IPS DF 4.7 (cell line): ENCODE results near the gene PRR22.
A peak's percentile ranks its signal among the peaks of the same experiment; 100 is the strongest.
"Not testable (repeated sequence)": the region's sequence is repeated elsewhere in the genome, so short reads cannot be mapped to it uniquely, and the experiment has no call there.

Experiments
- DNase-seq: peaks from one replicate; pipeline ENCODE4 v3.0.0-alpha.2; 2013; ENCODE audit warnings: low spot score; ENCODE audit errors: extremely low read depth

The PRR22 gene

DNA sequence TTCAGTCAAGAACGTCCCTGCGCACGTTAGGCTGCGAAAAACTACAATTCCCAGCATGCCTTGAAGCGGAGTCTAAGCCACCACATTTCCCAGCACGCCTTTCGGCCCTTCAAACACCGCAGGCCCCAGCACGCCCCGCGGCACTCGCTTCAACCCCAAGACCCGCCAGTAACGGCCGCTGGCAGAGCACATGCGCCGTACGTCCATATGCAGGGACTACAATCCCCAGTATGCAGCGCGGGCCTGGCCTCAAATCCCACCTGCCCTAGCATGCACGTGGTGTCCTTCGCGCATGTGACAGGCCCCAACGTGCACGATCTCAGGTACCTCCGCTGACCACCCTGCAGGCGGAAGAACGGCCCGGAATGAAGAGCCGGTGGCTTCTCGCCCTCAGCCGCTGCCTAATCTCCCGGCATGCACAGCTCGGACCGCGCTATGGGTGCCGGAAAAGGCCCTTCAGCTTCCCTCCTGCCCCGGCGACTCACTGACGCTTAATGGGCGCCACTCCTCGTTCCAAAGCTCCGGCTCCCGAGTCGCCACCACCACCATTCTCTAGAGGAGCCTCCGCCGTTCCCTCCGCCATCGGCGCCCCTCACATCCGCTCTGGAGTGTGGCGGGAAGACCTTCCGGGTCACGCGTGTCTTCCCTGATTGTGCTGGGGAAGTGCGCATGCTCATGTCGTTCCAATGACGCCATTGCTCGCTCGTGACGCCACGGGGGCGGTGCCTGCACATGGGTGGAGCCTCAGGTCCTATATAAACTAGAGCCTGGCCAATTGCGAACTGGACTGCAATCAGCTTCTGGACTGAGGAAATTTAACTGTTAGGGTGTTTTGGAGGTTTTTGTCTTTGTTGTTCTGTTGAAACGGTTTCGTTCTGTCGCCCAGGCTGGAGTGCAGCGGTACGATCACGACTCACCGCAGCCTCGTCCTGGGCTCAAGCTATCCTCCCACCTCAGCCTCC, 6.3 kb upstream of the PRR22 start, which contains the start of gene DUS3L:
TSS of gene DUS3L (minus strand) at position 605 of the 962 bp plus-strand sequence. CDS start at position 583, 22 bp downstream.
- DNase-seq: peak; percentile 94

- DNase-seq: no peak
Measured at GRCh38 chr19:5789886-5790558, 5.5 kb upstream of the PRR22 start.

- DNase-seq: no peak
Measured at GRCh38 chr19:5789351-5789761, 4.8 kb upstream of the PRR22 start.

DNA sequence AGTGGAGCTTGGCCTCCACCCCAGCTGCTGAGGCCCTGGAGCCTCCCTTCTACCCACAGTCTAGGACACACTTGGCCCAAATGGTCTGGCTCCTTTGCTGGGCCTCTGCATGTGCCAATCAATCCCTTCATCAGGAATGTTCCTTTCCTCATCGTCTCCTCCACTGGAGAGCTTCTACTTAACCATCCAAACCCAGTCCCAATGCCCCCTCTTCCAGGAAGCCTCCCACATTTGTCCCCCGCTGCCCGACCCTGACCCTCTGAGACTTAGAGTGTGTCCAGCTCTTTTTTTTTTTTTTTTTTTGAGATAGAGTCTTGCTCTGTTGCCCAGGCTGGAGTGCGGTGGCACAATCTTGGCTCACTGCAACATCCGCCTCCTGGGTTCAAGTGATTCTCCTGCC, 3.9 kb upstream of the PRR22 start:
- no peak for DNase-seq

DNA sequence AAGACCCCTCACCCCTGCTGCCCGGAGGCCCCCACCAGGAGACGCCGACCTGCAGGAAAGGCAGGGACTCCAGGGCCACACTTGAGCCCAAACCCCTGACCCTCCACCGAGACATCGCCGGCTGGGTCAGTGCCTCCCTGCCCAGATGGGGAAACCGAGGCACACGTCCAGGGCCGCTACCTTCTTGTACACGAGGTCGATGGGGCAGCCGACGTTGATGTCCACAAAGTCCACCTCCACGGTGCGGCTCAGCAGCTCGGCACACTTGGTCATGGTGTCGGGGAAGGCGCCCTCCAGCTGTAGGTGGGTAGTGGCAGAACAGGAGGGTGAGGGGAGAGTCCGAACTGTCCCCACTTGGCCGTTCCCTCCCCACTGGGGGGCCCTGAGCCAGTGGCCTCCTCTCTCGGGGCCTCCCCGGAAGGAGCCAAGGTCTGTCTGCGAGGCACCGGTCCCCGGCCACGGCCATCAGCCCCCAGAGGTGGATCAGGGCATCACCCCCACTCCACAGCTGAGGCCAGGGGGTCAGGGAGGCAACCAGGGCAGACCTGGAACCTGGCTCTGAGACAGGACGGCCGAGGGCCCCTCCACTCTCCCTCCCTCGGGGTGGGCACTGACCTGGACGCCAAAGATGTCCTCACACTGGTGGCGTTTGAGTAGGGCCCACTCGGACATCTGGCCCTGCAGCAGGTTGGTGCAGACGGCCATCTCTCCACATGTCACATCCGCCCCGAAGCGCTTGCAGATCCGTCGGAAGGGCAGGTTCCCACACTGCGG, 3.0 kb upstream of the PRR22 start:
- DNase-seq: no peak

GRCh38 chr19:5786593-5787408, 2.3 kb upstream of the PRR22 start:
- no peak for DNase-seq

- DNase-seq: no peak
Measured at GRCh38 chr19:5785423-5785822, 877 bp upstream of the PRR22 start.

- no peak for DNase-seq
Measured at GRCh38 chr19:5782945-5783919, 1.3 kb downstream of the PRR22 start.

DNA sequence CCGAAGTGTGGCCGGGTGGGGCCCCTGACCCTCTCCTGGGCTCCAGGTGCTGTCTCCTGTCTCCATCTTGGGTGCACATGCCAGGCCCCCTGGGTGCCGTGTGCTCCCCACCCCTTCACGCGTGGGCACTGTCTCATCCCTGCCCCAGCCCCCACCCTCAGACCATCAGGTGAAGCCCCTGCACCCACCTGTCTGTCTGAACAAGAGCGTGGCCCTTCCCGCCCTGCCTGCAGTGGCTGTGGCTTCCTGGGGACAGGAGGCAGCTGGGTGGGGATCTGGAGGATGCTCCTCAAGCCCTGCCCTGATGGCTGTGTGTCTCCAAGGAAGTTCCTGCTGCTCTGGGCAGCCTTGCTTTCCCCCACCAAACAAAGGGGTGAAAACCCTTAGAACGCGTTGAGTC, 2.2 kb downstream of the PRR22 start:
- DNase-seq: no peak

DNA sequence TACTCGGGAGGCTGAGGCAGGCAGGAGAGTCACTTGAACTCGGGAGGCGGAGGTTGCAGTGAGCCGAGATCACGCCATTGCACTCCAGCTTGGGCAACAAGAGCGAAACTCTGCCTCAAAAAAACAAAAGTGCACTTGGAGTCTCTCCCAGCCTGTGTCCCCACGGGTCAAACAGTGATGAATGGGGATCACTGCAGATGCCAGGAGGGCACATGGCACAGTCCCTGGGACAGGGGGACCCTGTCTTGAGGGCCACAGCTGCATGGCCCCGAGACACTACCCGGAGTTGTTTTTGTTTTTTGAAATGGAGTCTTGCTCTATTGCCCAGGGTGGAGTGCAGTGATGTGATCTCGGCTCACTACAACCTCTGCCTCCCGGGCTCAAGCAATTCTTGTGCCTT, 3.6 kb downstream of the PRR22 start:
- DNase-seq: not testable (repeated sequence)

DNA sequence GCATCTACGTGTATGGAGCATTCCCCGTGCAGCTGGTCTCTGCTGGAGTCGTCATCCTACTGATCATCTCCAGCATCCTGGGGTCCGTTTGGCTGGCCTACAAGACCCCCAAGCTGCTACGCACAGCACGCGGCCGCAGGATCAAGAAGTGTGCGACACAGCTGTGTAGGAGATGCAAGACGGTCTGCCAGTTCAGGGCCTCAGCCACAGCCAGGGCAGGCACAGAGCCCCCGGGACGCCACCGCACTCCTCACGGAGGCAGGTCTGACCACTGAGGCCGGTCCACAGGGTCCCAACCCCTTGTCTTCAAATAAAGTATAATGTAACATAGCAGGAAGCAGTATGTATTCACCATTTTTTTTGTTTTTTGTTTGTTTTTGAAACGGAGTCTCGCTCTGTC, 6.1 kb downstream of the PRR22 start:
- DNase-seq: no peak

- no peak for DNase-seq
Measured at GRCh38 chr19:5775668-5776309, 8.8 kb downstream of the PRR22 start.

- no peak for DNase-seq
Measured at GRCh38 chr19:5774921-5775320, 9.6 kb downstream of the PRR22 start.

GRCh38 chr19:5773276-5773675, 11.3 kb downstream of the PRR22 start:
- DNase-seq: no peak

DNA sequence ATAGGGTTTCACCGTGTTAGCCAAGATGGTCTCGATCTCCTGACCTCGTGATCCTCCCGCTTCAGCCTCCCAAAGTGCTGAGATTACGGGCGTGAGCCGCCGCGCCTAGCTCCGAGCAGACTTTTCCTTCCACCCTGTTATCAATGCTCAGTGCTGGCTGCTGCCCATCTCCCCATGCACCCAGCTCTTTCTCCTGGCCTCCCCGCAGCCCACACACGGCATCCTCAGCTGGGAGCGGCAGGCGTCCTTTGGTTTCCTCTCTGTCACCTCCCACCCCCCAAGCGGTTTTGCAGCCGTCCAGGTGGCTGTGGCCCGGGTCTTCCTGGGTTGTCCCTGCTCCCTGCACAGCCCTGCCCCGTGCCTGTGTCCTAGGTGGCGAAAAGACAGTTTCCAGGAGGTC, 12.1 kb downstream of the PRR22 start:
- no peak for DNase-seq

GRCh38 chr19:5767949-5768348, 16.6 kb downstream of the PRR22 start:
- DNase-seq: no peak

- DNase-seq: no peak
Measured at GRCh38 chr19:5765220-5765619, 19.3 kb downstream of the PRR22 start.

- no peak for DNase-seq
Measured at GRCh38 chr19:5762608-5763217, 21.8 kb downstream of the PRR22 start.

- DNase-seq: no peak
Measured at GRCh38 chr19:5753743-5754142, 30.8 kb downstream of the PRR22 start.
